Gastroesophageal sphincter (tissue), 3 donors: Measurements from ENCODE around the gene GTF3C1.

Source experiments
- POLR2A ChIP-seq, 2 donors: fragments of 450-650 bp; IDR thresholded peaks; one replicate each; pipeline ENCODE4 v1.6.1; 2017; ENCODE audit warnings: antibody characterized with exemption in 2 of 2, mild to moderate bottlenecking in 2 of 2, moderate library complexity in 1 of 2
- POLR2AphosphoS5 ChIP-seq: sonication (generic); formaldehyde crosslinking; IDR thresholded peaks from one replicate; pipeline ENCODE4 v1.6.1; 2017; ENCODE audit warnings: antibody characterized with exemption
- TF ChIP-seq, protein P1 (sequence below), 4 experiments: fragments of 200-600 bp in 2 of 4; fragments of 450-650 bp in 2 of 4; sonication (generic) in 1 of 4; IDR thresholded peaks; one replicate each; pipeline ENCODE4 v1.5.1; 2017 to 2019; ENCODE audit warnings: antibody characterized with exemption in 4 of 4, mild to moderate bottlenecking in 2 of 4, moderate library complexity in 2 of 4

- TF ChIP-seq POLR2A (IDR thresholded peaks at IDR 0.05) (no peak), POLR2AphosphoS5 (no peak)
- TF ChIP-seq, protein P1, sequence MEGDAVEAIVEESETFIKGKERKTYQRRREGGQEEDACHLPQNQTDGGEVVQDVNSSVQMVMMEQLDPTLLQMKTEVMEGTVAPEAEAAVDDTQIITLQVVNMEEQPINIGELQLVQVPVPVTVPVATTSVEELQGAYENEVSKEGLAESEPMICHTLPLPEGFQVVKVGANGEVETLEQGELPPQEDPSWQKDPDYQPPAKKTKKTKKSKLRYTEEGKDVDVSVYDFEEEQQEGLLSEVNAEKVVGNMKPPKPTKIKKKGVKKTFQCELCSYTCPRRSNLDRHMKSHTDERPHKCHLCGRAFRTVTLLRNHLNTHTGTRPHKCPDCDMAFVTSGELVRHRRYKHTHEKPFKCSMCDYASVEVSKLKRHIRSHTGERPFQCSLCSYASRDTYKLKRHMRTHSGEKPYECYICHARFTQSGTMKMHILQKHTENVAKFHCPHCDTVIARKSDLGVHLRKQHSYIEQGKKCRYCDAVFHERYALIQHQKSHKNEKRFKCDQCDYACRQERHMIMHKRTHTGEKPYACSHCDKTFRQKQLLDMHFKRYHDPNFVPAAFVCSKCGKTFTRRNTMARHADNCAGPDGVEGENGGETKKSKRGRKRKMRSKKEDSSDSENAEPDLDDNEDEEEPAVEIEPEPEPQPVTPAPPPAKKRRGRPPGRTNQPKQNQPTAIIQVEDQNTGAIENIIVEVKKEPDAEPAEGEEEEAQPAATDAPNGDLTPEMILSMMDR (IDR thresholded peaks at IDR 0.05) = no peak
These were observed 100.9 kb downstream of the GTF3C1 start for GRCh38 chr16:27448532-27449433.
